Loucy (cell line): ENCODE results near the gene MMS19.

ENCODE experiments used
- H2AFZ ChIP-seq: fragments of 200-600 bp; sonication (generic); 2 replicates; pipeline ENCODE4 v1.6.0; 2016; ENCODE audit warnings: antibody characterized with exemption, mild to moderate bottlenecking, low read length, moderate library complexity
- H3F3A ChIP-seq: fragments of 200-600 bp; 2 replicates; pipeline ENCODE4 v1.6.0; 2016; ENCODE audit warnings: antibody characterized with exemption, low read depth, mild to moderate bottlenecking
- H3K27me3 ChIP-seq: fragments of 200-600 bp; sonication (generic); 2 replicates; pipeline ENCODE4 v1.6.1; 2014; ENCODE audit warnings: low read length, mild to moderate bottlenecking; ENCODE audit not compliant: insufficient read depth, poor library complexity, severe bottlenecking
- H3K36me3 ChIP-seq: fragments of 200-600 bp; sonication (generic); 2 replicates; pipeline ENCODE4 v1.6.1; 2016; ENCODE audit warnings: low read length; ENCODE audit not compliant: insufficient read depth
- H3K4me1 ChIP-seq: fragments of 200-600 bp; sonication (generic); 2 replicates; pipeline ENCODE4 v1.5.1; 2014; ENCODE audit warnings: low read length, mild to moderate bottlenecking; ENCODE audit not compliant: insufficient read depth, poor library complexity, severe bottlenecking
- H3K4me2 ChIP-seq: fragments of 200-600 bp; sonication (generic); 2 replicates; pipeline ENCODE4 v1.6.0; 2014; ENCODE audit warnings: antibody characterized with exemption, low read length, low read depth, mild to moderate bottlenecking; ENCODE audit not compliant: poor library complexity, severe bottlenecking
- H3K4me3 ChIP-seq: fragments of 200-600 bp; sonication (generic); 2 replicates; pipeline ENCODE4 v1.5.1; 2014; ENCODE audit warnings: low read length, mild to moderate bottlenecking, mixed read lengths; ENCODE audit not compliant: poor library complexity, severe bottlenecking
- H3K79me2 ChIP-seq: fragments of 200-600 bp; sonication (generic); 2 replicates; pipeline ENCODE4 v1.6.1; 2014; ENCODE audit warnings: low read length; ENCODE audit not compliant: insufficient read depth
- H3K9ac ChIP-seq: fragments of 200-600 bp; sonication (generic); 2 replicates; pipeline ENCODE4 v1.6.0; 2014; ENCODE audit warnings: mild to moderate bottlenecking, low read depth, low read length, moderate library complexity; ENCODE audit not compliant: poor library complexity, severe bottlenecking
- H3K9me2 ChIP-seq: fragments of 200-600 bp; sonication (generic); replicated peaks from 2 replicates; pipeline ENCODE4 v1.6.1; 2016; ENCODE audit warnings: low read depth, low read length, mixed read lengths
- H3K9me3 ChIP-seq: fragments of 200-600 bp; sonication (generic); 2 replicates; pipeline ENCODE4 v1.6.1; 2014; ENCODE audit warnings: mild to moderate bottlenecking, antibody characterized with exemption, low read length, low read depth; ENCODE audit not compliant: insufficient read depth
- H4K20me1 ChIP-seq: fragments of 200-600 bp; sonication (generic); 2 replicates; pipeline ENCODE4 v1.6.0; 2014; ENCODE audit warnings: antibody characterized with exemption, low read length, mild to moderate bottlenecking; ENCODE audit not compliant: insufficient read depth, poor library complexity, severe bottlenecking
- EZH2phosphoT487 ChIP-seq: fragments of 200-600 bp; IDR thresholded peaks from 2 replicates; pipeline ENCODE4 v1.6.1; 2018; ENCODE audit warnings: antibody characterized with exemption, mild to moderate bottlenecking, moderate library complexity, borderline replicate concordance
- TF ChIP-seq, protein P1 (sequence below): fragments of 200-600 bp; sonication (generic); conservative IDR thresholded peaks from 2 replicates; pipeline ENCODE4 v1.5.1; 2014; ENCODE audit warnings: mild to moderate bottlenecking, antibody characterized with exemption, low read length

The MMS19 gene

DNA sequence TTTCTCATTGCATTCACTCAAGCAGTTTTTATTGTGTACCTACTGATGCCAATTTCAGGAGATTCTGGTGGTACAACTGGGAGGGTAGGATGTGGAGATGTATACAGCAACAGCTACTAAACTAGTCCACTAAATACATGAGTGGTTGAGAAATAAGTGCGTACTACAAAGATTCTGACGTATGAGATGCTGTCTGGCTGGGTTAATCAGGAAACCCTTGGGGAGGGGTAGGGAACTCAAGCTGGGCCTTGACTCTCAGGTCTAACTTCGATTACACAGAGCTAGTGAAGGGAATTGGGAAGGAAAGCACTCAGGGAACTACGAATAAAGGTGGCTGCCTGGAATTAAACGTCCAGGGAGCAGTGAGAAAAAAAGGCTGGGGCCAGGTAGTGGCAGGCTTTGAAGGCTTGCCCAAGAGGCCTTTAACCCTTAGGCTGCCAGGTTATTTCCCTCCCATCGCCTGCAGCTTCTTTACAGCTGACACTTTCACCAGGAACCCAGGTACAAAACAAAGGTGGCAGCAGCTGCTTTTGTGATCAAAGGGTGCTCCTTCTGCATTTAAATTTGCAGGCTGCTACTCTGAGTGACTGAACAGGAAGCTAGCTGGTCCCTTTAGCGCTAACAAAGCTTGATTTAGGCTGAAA lies 3.2 kb downstream of the MMS19 start:
- Histone ChIP-seq H2AFZ (no peak overlapping the region), H3K9me3 (no peaks in the 10 kb centered on the region), H3K79me2 (peaks cover 78% of the 10 kb centered on the region), H3K27me3 (no peaks in the 10 kb centered on the region), H3K4me2 (peak overlapping the region; percentile 86), H3F3A (no peaks in the 10 kb centered on the region), H3K9me2 (no peaks in the 10 kb centered on the region), H3K36me3 (no peaks in the 10 kb centered on the region), H4K20me1 (peaks cover 56% of the 10 kb centered on the region), H3K4me3 (peak overlapping the region; percentile 90), H3K9ac (peak overlapping the region; percentile 49), H3K4me1 (peaks cover 51% of the 10 kb centered on the region)
- TF ChIP-seq, protein P1, sequence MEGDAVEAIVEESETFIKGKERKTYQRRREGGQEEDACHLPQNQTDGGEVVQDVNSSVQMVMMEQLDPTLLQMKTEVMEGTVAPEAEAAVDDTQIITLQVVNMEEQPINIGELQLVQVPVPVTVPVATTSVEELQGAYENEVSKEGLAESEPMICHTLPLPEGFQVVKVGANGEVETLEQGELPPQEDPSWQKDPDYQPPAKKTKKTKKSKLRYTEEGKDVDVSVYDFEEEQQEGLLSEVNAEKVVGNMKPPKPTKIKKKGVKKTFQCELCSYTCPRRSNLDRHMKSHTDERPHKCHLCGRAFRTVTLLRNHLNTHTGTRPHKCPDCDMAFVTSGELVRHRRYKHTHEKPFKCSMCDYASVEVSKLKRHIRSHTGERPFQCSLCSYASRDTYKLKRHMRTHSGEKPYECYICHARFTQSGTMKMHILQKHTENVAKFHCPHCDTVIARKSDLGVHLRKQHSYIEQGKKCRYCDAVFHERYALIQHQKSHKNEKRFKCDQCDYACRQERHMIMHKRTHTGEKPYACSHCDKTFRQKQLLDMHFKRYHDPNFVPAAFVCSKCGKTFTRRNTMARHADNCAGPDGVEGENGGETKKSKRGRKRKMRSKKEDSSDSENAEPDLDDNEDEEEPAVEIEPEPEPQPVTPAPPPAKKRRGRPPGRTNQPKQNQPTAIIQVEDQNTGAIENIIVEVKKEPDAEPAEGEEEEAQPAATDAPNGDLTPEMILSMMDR, result no peak
- no peak for TF ChIP-seq EZH2phosphoT487

DNA sequence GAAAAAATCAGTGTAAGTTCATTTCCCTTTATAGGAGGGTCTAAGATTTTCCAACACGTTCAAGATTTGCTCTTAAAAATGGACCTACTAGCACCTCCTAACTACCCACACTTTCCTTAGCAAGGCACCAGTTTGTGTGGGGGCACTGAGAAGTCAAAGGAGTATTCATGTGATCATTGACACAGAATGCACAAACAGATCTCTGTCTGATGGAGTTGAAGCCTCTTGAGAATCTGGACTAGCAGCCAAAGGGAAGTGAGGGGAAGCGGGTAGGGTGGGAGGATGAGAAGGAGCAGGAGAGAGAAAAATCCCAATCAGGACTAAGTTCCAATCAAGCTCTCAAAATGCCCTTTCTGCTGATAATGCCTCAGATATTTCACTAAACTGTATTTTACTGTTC lies 4.1 kb downstream of the MMS19 start:
- Histone ChIP-seq H4K20me1 (peaks cover 59% of the 10 kb centered on the region), H3K4me3 (peak overlapping the region; percentile 90), H3F3A (no peaks in the 10 kb centered on the region), H3K4me1 (peaks cover 46% of the 10 kb centered on the region), H3K9ac (no peak overlapping the region), H3K4me2 (peak overlapping the region; percentile 86), H3K9me3 (no peaks in the 10 kb centered on the region), H3K36me3 (no peaks in the 10 kb centered on the region), H3K27me3 (no peaks in the 10 kb centered on the region), H2AFZ (no peak overlapping the region), H3K9me2 (no peaks in the 10 kb centered on the region), H3K79me2 (peaks cover 86% of the 10 kb centered on the region)
- TF ChIP-seq, protein P1, result no peak
- no peak for TF ChIP-seq EZH2phosphoT487

DNA sequence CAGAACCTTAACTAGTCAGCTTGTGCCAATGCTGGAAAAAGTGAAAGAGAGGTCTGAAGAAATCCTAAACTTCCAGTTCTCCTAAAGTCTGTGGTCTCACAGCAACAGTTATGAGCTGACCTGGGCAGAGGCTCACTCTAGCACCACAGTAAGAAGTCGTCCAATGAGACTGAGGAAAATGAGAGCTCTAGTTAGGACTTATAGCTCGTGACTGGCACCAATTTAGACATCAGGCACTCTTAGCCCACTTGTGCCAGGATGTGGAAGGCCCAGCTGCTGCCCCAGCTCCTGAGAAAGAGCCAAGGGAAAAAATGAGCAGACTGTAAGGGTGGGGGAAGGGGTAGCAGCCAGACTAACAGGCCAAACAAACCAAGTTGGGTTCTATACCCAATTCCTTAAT lies 7.6 kb downstream of the MMS19 start:
- TF ChIP-seq, protein P1, result no peak
- no peak for TF ChIP-seq EZH2phosphoT487
- no peak overlapping the region for H2AFZ ChIP-seq
- H3K36me3 ChIP-seq, result 0 out of 2 replicates have a peak, but pooled peaks cover 4% of the 10 kb centered on the region
- H3K4me3 ChIP-seq, result no peak overlapping the region
- H3K4me2 ChIP-seq, result peak overlapping the region; percentile 42
- H3K9ac ChIP-seq, result peak overlapping the region; percentile 3
- H3F3A ChIP-seq, result no peaks in the 10 kb centered on the region
- no peaks in the 10 kb centered on the region for H3K27me3 ChIP-seq
- peaks cover 89% of the 10 kb centered on the region for H3K79me2 ChIP-seq
- peaks cover 49% of the 10 kb centered on the region for H4K20me1 ChIP-seq
- peaks cover 26% of the 10 kb centered on the region for H3K4me1 ChIP-seq
- H3K9me2 ChIP-seq, result no peaks in the 10 kb centered on the region
- no peaks in the 10 kb centered on the region for H3K9me3 ChIP-seq
